IPS-18c (cell line): ENCODE results near the gene FAM50A.

Experiments
- H3K4me3 ChIP-seq: 2 replicates; pipeline ENCODE4 v1.7.0; 2013; ENCODE audit warnings: low read depth, mild to moderate bottlenecking, low read length, moderate library complexity; ENCODE audit not compliant: insufficient read depth
- H3K9me3 ChIP-seq: one replicate; pipeline ENCODE4 v1.6.1; 2013; ENCODE audit warnings: mild to moderate bottlenecking, low read length, moderate library complexity; ENCODE audit not compliant: control insufficient read depth, insufficient read depth

The FAM50A gene

DNA sequence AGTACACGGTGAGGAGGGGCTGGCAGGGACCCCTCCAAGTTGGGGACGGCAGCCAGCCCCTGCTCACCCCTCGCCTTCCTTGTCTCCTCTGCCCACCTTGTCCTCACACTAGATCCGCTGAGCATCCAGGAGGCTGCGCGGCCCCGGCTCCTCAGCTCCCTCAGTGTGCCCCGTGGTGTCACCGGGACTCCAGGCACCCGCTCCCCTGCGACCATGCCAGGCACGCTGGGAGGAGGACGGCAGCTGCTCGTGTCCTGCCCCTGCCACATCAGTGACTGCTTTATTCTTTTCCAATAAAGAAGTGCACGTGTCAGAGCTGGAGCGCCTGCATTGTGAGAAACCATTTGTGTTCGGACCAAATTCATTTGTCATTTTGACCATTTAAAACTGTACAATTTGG lies 6.4 kb downstream of the FAM50A start:
- H3K9me3 ChIP-seq, result peaks cover 17% of the 10 kb centered on the region
- H3K4me3 ChIP-seq, result no peak overlapping the region

DNA sequence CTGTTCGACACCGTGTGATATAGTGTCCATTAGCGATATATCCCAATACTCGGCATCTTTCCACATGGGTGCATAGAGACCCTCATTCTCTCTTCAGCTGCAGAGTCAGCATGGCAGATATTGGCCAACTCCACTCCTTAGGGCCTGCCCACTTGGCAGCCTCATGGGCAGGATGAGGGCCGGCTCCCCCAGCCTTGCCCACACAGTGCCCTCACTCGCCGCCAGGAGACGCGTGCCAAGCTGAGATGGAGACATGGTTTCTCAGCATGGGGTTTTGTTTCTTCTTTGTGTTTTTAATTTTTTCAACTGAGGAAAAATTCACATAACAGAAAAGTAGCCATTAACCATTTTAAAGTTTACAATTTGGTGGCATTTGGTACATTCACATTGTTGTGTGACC lies 8.9 kb downstream of the FAM50A start:
- peaks cover 26% of the 10 kb centered on the region for H3K9me3 ChIP-seq
- H3K4me3 ChIP-seq, result no peak overlapping the region

DNA sequence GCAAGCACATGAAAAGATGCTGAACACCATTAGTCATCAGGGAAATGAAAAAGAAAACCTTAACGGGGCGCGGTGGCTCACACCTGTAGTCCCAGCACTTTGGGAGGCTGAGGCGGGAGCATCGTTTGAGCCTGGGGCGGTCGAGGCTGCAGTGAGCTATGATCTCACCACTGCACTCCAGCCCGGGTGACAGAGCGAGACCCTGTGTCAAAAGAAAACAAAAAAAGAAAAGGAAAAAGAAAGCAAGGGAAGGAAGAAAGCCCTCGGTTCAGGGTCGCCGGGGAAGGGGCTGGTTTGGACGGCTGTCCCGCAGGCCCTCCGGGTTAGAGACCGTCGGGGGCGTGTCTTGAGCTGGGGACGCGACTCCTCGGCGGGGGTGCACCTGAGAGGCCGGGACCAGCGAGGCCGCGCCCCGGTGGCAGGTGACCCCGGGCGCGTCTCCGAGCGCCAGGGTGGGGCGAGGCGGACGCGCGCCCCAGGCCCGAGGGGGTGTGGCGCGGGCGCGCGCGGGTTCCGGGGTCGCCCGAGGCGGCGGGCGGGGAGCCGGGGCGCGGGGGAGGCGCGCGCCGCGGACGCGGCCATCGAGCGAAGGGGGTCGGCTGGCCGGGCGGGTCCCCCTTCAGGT lies 13.7 kb downstream of the FAM50A start:
- H3K9me3 ChIP-seq, result peaks cover 20% of the 10 kb centered on the region
- H3K4me3 ChIP-seq, result peak overlapping the region; percentile 20; the same call in 1 of the 2 replicates

DNA sequence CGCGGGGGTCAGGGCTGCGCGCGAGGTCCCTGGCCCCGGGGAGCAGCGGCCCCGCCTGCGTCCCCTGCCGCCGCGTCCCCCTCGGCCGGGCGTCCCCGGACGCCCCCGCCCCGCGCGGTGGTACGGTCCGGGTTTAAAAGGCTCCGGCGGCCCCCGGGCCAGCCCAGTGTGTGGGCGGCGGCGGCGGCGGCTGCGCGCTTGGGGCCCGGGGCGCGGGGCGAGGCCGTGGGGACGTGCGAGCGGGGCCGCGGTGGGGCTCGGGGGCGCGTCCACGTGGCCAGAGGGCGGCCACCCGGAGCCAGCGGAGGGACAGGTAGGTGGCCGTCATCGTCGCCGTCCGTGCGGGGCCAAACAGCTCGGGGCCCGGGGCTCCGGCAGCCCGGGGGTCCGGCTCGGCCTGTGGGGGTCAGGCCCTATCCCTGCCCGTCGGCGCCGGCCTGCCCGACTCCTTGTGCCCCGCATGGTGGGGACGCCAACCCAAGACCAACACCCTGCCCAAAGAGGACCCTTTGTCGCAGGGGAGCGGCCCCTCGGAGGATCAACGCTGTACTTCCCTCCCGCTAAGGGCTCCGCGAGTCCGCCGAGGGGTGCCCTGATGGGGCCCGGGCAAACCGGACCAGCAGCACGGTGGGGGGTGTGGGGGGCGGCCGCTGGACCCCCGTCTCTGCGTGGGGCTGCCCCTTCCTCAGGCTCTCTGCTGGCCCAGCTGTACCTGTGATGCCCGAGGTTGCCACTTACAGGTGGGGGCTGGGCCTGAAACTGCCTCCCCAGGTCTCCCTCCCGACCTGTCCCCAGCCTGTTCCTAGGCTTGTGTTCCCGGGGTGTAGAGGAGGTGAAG lies 14.4 kb downstream of the FAM50A start, which contains the start of gene PLXNA3:
PLXNA3 (plus strand) TSS at position 166 of the 838 bp plus-strand sequence. CDS start 1,903 bp downstream, outside the sequence.
- H3K4me3 ChIP-seq, result peak within 1 kb of the TSS; percentile 53
- peaks cover 21% of the 10 kb centered on the region for H3K9me3 ChIP-seq

DNA sequence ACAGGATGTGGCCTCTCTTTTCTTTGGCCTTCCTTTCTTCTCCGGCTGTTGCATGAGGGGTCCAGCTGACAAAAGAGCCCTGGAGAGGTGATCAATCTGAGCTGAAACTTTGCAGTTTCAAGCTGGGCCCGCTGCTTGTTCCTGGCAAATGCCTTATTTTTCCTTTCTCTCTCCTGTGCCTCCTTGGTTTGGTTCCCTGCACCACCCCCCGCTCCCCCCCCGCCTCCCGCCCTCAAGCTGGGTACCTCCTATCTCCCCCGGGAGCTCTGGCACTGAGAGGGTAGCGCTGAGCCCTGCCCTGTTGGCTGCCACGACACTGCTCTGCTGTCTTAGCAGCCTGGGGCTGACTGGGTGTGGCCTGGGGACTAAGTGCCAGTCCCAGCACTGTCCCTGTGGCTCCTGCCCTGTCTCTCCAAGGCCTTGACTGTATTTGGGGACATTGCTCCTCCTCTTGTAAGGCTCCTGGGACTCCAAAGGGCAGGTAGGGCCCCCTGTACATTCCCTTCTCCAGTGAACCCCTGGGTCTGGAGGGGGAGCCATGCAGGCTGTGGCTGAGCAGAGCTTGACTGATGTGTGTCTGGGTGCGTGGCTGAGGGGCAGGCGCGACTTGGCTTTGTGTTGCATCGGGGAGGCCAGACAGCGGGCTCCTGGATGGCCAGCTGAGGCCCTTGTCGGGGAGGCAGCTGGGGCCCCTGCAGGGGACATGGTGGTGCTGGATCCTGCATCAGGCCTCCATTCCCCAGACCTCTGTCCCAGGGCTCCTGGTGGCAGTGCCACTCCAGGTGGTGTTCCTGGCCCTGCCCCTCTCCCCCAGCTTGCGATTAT lies 15.2 kb downstream of the FAM50A start:
- peaks cover 21% of the 10 kb centered on the region for H3K9me3 ChIP-seq

DNA sequence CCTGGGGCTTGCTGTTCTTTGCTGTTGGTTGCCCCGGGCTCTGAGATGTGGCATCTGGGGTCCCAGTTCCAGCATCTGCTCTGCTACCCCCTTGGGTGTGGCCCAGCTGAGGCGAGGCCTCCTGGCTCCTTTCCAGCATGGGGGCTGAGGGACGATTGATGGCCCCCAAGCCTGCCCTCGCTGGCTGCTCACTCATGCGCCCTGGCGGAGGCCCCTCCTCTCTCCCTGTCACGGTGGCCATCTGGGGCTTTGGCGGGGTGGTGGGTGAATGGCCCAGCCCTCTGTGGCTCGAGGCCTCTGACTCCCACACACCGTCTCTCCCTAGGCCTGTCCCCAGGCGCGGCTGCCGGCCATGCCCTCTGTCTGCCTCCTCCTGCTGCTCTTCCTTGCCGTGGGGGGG lies 15.9 kb downstream of the FAM50A start:
- peaks cover 21% of the 10 kb centered on the region for H3K9me3 ChIP-seq
- H3K4me3 ChIP-seq, result peak overlapping the region; percentile 15; the same call in 1 of the 2 replicates

More for the DNA sequence above, 15.2 kb downstream of the FAM50A start:
- peak overlapping the region; percentile 53 for H3K4me3 ChIP-seq

DNA sequence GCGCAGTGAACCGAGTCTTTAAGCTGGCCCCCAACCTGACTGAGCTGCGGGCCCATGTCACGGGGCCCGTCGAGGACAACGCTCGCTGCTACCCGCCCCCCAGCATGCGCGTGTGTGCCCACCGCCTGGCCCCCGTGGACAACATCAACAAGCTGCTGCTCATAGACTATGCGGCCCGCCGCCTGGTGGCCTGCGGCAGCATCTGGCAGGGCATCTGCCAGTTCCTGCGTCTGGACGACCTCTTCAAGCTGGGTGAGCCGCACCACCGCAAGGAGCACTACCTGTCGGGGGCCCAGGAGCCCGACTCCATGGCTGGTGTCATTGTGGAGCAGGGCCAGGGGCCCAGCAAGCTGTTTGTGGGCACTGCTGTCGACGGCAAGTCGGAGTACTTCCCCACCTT lies 16.4 kb downstream of the FAM50A start:
- H3K4me3 ChIP-seq, result peak overlapping the region; percentile 15; the same call in 1 of the 2 replicates
- peaks cover 17% of the 10 kb centered on the region for H3K9me3 ChIP-seq

DNA sequence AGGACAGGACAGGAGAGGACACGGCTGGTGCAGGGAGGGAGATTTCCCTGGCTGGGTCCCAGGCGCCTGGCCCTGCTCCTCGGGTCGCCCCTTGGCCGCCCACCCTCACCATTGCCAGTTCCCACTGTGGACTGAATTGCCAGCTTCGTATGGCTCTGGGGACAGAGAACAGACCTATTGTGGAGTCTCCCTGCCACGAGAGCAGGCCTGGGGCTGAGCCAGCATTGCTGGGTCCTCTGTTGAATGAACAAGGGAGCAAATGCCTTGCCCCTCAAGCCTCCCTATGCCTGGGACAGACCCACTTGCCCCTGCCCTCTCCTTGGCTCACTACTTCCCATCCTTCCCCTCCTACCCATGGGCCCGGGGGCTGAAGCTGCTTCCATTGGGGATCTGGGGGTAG lies 18.5 kb downstream of the FAM50A start:
- Histone ChIP-seq H3K4me3 (no peak overlapping the region), H3K9me3 (peaks cover 13% of the 10 kb centered on the region)

DNA sequence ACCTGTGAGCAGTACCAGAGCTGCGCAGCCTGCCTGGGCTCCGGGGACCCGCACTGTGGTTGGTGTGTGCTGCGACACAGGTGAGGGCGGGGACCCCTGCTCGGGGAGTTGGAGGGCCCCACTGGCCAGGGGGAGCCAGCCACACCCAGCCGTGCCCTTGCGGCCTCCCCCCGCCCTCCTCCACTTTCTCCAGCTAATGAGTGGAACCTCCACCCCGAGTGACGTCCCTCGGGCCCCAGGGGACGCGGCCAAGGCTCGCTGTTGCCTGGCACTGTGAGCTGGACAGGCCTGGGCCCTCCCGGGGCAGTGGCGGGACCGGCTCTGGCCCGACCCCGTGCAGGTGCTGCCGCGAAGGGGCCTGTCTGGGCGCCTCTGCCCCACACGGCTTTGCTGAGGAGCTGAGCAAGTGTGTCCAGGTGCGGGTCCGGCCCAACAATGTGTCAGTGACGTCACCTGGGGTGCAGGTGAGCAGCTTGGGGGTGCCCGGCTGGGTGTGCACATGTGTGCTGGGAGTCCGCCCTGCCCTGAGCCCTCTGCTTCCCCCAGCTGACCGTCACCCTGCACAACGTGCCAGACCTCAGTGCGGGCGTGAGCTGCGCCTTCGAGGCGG lies 19.8 kb downstream of the FAM50A start:
- Histone ChIP-seq H3K9me3 (peaks cover 14% of the 10 kb centered on the region), H3K4me3 (no peak overlapping the region)

DNA sequence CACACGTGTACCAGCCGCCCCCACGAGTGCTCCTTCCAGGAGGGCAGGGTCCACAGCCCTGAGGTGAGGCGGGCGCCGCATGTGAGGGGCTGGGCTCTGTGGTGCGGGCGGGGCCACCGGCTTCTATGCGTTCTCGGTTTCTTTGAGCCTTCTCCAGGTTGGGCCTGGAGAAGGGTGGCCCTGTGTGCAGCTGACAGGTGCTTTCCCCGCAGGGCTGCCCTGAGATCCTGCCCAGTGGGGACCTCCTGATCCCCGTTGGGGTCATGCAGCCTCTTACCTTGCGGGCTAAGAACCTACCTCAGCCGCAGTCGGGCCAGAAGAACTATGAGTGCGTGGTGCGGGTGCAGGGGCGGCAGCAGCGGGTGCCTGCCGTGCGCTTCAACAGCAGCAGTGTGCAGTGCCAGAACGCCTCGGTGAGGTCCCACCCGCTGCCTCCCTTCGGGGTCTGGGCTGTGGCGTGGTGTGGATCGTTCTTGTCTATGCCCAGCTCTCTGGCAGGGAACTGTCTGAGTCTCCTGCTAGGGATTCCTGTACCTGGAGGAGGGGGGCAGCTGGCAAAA lies 20.9 kb downstream of the FAM50A start:
- H3K9me3 ChIP-seq, result peaks cover 12% of the 10 kb centered on the region
- no peak overlapping the region for H3K4me3 ChIP-seq

DNA sequence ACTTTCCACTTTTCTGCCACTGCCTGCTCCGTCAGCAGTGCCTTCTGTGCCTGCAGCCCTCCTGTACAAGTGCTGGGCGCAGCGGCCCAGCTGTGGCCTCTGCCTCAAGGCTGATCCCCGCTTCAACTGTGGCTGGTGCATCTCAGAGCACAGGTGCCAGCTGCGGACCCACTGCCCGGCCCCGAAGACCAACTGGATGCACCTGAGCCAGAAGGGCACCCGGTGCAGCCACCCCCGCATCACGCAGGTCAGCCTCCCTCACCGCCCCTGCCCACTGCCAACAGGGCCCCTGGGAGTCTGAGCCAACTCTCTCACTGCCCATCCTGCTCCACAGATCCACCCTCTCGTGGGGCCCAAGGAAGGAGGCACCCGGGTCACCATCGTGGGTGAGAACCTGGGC lies 21.7 kb downstream of the FAM50A start:
- peaks cover 12% of the 10 kb centered on the region for H3K9me3 ChIP-seq
- no peak overlapping the region for H3K4me3 ChIP-seq

DNA sequence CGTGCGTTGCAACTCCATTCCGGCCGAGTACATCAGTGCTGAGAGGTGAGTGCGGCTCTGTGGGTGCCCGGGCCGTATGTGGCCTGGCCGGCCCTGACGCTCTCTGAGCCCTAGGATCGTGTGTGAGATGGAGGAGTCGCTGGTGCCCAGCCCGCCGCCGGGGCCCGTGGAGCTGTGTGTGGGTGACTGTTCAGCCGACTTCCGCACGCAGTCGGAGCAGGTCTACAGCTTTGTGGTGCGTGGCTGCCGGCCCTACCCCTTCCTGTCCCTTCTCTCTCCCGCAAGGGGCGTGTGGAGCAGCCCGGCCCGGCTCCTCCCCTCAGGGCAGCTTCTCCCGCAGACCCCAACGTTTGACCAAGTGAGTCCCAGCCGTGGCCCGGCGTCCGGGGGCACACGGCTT lies 22.1 kb downstream of the FAM50A start:
- Histone ChIP-seq H3K9me3 (peaks cover 12% of the 10 kb centered on the region), H3K4me3 (no peak overlapping the region)

DNA sequence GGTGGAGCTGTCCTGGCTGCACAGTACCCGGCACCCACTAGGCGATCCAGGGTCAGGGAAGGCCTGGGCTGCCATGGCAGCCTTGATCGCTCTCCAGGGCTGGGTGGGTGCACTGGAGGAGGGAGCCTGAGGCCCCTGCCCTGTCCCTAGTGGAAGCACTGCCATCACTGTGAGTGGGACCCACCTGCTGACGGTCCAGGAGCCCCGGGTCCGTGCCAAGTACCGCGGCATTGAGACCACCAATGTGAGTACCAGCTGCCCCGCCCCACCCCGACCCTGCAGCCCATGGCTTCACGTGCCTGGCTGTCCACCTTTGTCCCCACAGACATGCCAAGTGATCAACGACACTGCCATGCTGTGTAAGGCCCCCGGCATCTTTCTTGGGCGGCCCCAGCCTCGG lies 23.0 kb downstream of the FAM50A start:
- Histone ChIP-seq H3K4me3 (no peak overlapping the region), H3K9me3 (peaks cover 14% of the 10 kb centered on the region)

DNA sequence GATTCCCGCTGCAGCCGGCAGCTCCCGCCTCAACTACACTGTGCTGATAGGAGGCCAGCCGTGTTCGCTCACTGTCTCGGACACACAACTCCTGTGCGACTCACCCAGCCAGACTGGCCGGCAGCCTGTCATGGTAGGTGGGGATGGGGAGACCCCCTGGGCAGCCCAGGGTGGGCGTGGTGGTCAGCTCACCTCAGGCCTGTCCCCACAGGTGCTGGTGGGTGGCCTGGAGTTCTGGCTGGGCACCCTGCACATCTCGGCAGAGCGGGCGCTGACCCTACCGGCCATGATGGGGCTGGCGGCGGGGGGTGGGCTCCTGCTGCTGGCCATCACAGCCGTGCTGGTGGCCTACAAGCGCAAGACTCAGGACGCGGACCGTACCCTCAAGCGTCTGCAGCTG lies 23.6 kb downstream of the FAM50A start:
- Histone ChIP-seq H3K9me3 (peaks cover 13% of the 10 kb centered on the region), H3K4me3 (no peak overlapping the region)

DNA sequence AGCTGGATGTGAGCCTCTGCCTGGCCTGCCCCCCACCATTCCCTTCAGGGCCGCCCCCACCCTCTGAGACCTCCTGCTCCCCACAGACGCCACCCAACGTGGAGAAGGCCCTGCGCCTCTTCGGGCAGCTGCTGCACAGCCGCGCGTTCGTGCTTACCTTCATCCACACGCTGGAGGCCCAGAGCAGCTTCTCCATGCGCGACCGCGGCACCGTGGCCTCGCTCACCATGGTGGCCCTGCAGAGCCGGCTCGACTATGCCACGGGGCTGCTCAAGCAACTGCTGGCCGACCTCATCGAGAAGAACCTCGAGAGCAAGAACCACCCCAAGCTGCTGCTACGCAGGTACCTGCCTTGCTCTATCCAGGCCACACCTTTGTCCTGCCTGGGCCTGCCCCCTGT lies 24.3 kb downstream of the FAM50A start:
- peaks cover 13% of the 10 kb centered on the region for H3K9me3 ChIP-seq
- no peak overlapping the region for H3K4me3 ChIP-seq

DNA sequence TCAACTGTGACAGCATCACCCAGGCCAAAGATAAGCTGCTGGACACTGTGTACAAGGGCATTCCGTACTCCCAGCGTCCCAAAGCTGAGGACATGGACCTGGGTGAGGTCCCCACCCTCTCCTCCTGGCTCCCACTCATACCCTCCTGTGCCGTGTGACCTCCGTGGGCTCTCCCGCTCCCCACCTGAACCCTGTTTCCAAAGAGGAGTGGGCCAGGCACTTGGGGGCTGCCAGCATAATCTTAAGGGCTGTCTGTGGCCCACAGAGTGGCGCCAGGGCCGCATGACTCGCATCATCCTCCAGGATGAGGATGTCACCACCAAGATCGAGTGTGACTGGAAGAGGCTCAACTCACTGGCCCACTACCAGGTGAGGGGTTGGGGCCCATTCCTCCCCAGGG lies 25.2 kb downstream of the FAM50A start:
- H3K4me3 ChIP-seq, result no peak overlapping the region
- peaks cover 19% of the 10 kb centered on the region for H3K9me3 ChIP-seq

DNA sequence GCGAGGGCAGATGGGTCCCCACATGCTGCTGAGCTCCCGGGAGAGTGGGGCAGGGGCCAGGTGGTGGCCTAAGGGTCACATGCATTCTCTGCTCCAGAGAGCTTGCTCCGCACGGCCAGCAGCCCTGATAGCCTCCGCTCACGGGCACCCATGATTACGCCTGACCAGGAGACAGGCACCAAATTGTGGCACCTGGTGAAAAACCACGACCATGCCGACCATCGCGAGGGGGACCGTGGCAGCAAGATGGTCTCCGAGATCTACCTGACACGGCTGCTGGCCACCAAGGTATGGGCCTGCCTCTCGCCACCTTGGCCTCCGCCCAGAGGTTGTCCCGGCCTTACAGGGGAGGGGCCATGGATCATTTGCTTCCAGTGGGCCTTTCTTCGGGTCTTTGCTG lies 25.9 kb downstream of the FAM50A start:
- H3K9me3 ChIP-seq, result peaks cover 19% of the 10 kb centered on the region
- H3K4me3 ChIP-seq, result no peak overlapping the region
